HG02623 (cell line): ENCODE measurements around the gene GID8.

ENCODE experiments used
- ATAC-seq: cut with Tn5 transposase; IDR thresholded peaks from one replicate; pipeline ENCODE4 v1.9.1; 2021; ENCODE audit warnings: moderate library complexity; ENCODE audit not compliant: unreplicated experiment

The GID8 gene

GRCh38 chr20:62902926-62903615, 34.9 kb upstream of the GID8 start:
- no peak for ATAC-seq

- ATAC-seq = no peak
Measured at GRCh38 chr20:62905536-62906117, 32.3 kb upstream of the GID8 start.

DNA sequence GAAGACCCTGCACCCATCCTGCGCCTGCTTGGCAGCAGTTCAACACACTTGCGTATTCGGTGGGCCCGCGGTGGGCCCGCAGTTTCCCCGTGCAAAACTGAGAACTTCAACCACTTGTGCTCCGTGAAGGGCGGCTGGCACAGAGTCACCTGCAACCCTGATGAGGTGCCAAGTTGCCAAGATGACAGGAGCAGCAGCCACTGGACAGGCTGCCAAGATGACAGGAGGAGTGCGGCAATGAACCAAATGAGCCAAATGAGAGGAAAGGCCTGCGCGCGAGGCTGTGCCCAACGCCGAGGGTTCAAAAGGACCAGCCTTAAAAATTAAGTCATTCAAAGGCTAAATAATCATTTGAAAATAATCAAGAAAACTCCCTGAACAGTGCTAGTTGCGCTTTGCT, 31.7 kb upstream of the GID8 start:
- no peak for ATAC-seq

DNA sequence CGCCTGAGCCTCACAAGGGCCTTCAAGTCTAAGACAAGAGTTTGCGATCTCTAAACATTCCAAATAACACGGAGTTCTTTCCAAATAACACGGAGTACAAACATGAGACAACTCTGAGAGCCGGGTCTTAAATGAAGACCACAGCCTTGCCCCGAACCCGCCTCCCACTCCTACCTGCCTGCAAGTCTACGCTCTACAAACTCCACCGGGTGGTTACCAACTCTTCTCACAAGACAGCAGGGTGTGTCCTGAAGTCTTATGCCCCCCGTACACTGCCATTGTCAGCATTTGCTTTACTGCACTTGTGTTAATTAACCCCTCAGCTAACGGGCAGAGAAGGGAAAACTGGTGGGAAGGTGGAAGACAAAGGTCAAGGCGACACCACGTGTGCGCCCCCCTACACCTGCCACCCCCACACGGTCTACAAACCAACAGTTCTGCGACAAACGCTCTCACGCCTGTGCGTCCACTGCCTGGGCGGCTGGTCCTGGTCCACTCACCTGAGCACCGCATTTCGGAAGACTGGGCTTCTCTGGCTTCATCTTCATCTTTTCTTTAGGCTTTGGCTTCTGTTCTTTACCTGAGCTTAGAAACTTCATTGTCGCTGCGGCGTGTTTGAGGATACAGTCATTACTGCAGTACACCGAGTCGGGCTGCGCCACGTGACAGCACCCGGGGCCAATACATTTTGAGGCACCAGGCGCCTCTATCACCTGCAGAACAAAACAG, 31.1 kb upstream of the GID8 start:
- no peak for ATAC-seq

- no peak for ATAC-seq
Measured at GRCh38 chr20:62907384-62908317, 30.3 kb upstream of the GID8 start.

DNA sequence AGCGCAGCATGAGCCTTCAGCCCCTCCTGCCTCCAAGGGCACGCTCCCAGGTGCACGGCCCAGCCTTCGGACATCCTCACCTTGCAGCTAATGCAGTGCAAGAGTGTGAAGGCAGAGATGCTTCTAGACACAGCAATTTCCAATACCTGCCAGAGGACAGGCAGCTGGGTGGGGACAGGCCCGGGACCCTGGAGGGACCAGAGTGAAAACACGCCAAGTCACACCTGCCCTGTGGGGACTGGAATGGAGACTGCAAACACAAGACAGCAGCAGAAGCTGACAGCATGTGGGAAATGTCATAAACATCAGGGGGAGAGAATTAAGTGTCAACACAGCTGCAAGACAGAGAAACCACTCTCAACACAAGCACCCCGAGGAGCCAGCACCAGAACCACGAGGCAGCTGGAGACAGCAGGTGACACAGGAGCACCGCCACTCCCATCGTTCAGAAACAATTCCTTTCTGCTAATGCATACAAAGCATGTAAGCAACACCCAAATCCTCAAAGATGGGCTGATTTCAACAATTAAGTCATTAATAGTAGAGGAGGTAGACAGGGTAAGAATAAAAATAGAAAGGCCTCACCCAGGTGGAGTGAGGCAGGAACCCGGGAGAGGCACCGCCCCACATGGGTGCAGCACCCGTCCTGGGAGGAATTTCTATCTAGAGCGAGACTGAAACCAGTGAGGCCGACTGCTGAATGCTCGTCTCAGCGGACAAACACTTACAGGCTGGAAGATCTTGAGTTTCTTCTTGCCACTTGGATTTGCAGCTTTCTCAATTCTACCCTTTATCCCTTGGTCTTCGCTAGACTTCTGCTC, 28.8 kb upstream of the GID8 start:
- ATAC-seq = no peak

DNA sequence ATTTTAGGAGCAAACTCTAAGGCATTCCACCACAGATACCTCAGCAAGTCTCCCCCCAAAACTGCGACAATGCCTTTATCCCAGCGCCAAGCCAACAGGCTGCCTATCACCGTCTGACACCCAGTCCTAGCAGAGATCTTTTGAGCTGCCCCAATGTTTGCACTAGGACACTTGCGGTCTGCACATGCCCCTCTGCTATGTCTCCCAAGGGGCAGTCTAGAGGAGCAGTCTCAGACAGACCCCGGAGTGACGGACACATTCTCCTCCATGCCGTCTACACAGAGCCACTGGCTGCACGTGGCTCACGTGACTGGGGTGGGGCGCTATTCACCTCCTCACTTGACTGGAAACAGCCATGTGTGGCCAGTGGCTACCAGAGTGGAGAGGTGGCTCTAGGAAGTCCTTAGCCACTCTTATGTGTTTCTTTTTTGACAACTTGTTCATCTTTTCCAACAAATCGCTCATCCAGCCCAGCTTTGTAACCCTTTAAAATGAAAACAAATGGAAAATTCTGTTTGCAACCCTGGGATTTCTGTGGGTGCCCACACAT, 27.7 kb upstream of the GID8 start:
- ATAC-seq = no peak

GRCh38 chr20:62910777-62911497, 27.0 kb upstream of the GID8 start:
- no peak for ATAC-seq

GRCh38 chr20:62911701-62912280, 26.2 kb upstream of the GID8 start:
- ATAC-seq = no peak

GRCh38 chr20:62913043-62913630, 24.8 kb upstream of the GID8 start:
- no peak for ATAC-seq

GRCh38 chr20:62914436-62914835, 23.5 kb upstream of the GID8 start:
- no peak for ATAC-seq

GRCh38 chr20:62914970-62915457, 22.9 kb upstream of the GID8 start:
- ATAC-seq = no peak

- ATAC-seq = no peak
Measured at GRCh38 chr20:62916703-62917476, 21.1 kb upstream of the GID8 start.

DNA sequence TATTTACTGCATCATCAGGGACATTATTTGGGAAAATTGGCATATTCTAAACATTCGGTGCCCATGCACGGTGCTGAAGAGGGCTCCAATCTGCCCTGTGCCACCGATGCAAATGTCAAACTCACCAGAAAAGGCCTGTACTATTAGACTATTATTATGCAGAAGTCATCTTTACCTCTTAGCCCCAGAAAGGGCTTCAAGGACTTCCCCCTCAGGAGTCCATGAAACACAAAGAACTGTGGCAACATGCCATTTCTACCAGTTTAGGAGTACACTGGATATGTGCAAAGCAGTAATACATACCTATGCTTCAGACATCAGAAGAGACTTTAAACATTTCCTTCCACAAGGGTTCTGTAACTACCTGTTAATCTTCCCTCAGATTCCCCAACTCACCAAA, 20.2 kb upstream of the GID8 start:
- no peak for ATAC-seq

GRCh38 chr20:62918147-62918546, 19.8 kb upstream of the GID8 start:
- ATAC-seq = no peak

- ATAC-seq = no peak
Measured at GRCh38 chr20:62918831-62919230, 19.1 kb upstream of the GID8 start.

DNA sequence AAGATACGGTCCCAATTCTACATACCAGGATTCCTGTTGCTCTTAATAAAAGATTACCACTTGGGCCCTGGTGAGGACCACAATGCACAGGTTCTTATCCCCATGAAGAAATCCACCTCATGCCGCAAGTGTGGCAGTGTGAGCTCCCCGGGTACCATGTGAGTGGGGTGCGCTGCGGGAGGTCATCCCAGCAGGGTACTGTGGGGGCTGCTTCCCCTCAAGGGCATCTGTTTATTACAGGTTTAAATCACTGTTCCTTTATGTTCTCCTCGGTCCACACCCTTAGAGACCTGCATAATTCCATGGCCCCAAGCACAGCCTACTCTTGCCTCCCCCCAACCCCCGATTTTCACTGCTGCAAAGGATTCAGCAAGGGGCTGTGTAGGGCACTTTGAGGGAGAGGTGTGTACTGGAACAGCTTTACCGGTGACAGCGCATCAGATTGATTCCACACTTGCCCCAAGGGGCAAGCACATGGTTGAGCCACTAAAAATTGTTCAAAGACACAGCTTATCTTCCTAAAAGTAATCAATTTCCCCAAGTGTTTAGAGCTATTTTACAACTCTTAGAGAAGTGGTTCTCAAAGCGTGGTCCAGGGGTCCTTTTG, 17.8 kb upstream of the GID8 start:
- no peak for ATAC-seq
